ENCODE data around the gene COL16A1. TPM values are rescaled to one million over a fixed set of nuclear protein-coding genes. Genes with fewer than 3 reads are reported as not detected.

COL16A1 gene
- total RNA-seq, 2 donors from 2014 or later: 15.7 to 23.3 TPM

- no peak for ATAC-seq
- intact Hi-C loops (cut with DNase I, micrococcal nuclease): no loop called here
- DNase-seq: no peak
Observed at GRCh38 chr1:31734582-31735107, 30.8 kb upstream of the COL16A1 start.

- intact Hi-C loops (cut with DNase I, micrococcal nuclease): no loop called here
- ATAC-seq (no peak), DNase-seq (no peak)
Observed at GRCh38 chr1:31733389-31734219, 29.8 kb upstream of the COL16A1 start.

- no peak for DNase-seq
- ATAC-seq: no peak
- intact Hi-C loops (cut with DNase I, micrococcal nuclease): no loop called here
Observed at GRCh38 chr1:31732751-31733289, 29.0 kb upstream of the COL16A1 start.

GRCh38 chr1:31732343-31732742 lies 28.5 kb upstream of the COL16A1 start:
- no peak for DNase-seq
- ATAC-seq: no peak
- intact Hi-C loops (cut with DNase I, micrococcal nuclease): no loop called here

- ATAC-seq: no peak
- DNase-seq: no peak
- intact Hi-C loops (cut with DNase I, micrococcal nuclease): no loop called here
Observed at GRCh38 chr1:31731049-31731565, 27.3 kb upstream of the COL16A1 start.

- intact Hi-C loops (cut with DNase I, micrococcal nuclease): no loop called here
- no peak for DNase-seq
- no peak for ATAC-seq
Observed at GRCh38 chr1:31730336-31731048, 26.7 kb upstream of the COL16A1 start.

- intact Hi-C loops (cut with DNase I, micrococcal nuclease): no loop called here
- ATAC-seq: no peak
- no peak for DNase-seq
Observed at GRCh38 chr1:31727849-31728248, 24.0 kb upstream of the COL16A1 start.

GRCh38 chr1:31727195-31727594 lies 23.4 kb upstream of the COL16A1 start:
- ATAC-seq (no peak), DNase-seq (no peak)
- intact Hi-C loops (cut with DNase I, micrococcal nuclease): no loop called here

- ATAC-seq (no peak), DNase-seq (no peak)
- intact Hi-C loops (cut with DNase I, micrococcal nuclease): no loop called here
Observed at GRCh38 chr1:31726715-31727114, 22.9 kb upstream of the COL16A1 start.

- intact Hi-C loops (cut with DNase I, micrococcal nuclease): no loop called here
- ATAC-seq (no peak), DNase-seq (peak; percentile 41 to 49)
Observed at GRCh38 chr1:31725777-31726535, 22.1 kb upstream of the COL16A1 start.

GRCh38 chr1:31725134-31725533 lies 21.3 kb upstream of the COL16A1 start:
- no peak for DNase-seq
- no peak for ATAC-seq
- intact Hi-C loops (cut with DNase I, micrococcal nuclease): no loop called here

- intact Hi-C loops (cut with DNase I, micrococcal nuclease): no loop called here
- ATAC-seq (peak; percentile 74), DNase-seq (peak; percentile 70 to 86)
Observed at GRCh38 chr1:31723828-31724359, 20.1 kb upstream of the COL16A1 start.

- intact Hi-C loops (cut with DNase I, micrococcal nuclease): loop anchor here in 1 of 2 donors (10.0 kb wide), 1 partner anchor 54 kb away; no protein-coding TSS in a partner anchor
Observed at GRCh38 chr1:31718327-31718897, 14.6 kb upstream of the COL16A1 start.

GRCh38 chr1:31717341-31717740 lies 13.5 kb upstream of the COL16A1 start:
- DNase-seq (no peak), ATAC-seq (no peak)
- intact Hi-C loops (cut with DNase I, micrococcal nuclease): loop anchor here in 1 of 2 donors (10.0 kb wide), 1 partner anchor 53 kb away; no protein-coding TSS in a partner anchor

More at GRCh38 chr1:31718327-31718897, 14.6 kb upstream of the COL16A1 start:
- DNase-seq (no peak), ATAC-seq (no peak)

- DNase-seq: no peak
- no peak for ATAC-seq
- intact Hi-C loops (cut with DNase I, micrococcal nuclease): loop anchor here in 1 of 2 donors (10.0 kb wide), 1 partner anchor 51 kb away; no protein-coding TSS in a partner anchor
Observed at GRCh38 chr1:31715873-31716220, 12.0 kb upstream of the COL16A1 start.

GRCh38 chr1:31715087-31715872 lies 11.5 kb upstream of the COL16A1 start:
- intact Hi-C loops (cut with DNase I, micrococcal nuclease): loop anchor here in 1 of 2 donors (10.0 kb wide), 1 partner anchor 50 kb away; no protein-coding TSS in a partner anchor
- ATAC-seq (peak; percentile 91), DNase-seq (peak; percentile 88 to 96)

- DNase-seq: peak; percentile 58 to 77
- intact Hi-C loops (cut with DNase I, micrococcal nuclease): loop anchor here in 1 of 2 donors (10.0 kb wide), 1 partner anchor 50 kb away; no protein-coding TSS in a partner anchor
- ATAC-seq: peak; percentile 30
Observed at GRCh38 chr1:31714442-31715086, 10.7 kb upstream of the COL16A1 start.
